ENCODE results near the gene TRIM31.

Gene TRIM31

DNA sequence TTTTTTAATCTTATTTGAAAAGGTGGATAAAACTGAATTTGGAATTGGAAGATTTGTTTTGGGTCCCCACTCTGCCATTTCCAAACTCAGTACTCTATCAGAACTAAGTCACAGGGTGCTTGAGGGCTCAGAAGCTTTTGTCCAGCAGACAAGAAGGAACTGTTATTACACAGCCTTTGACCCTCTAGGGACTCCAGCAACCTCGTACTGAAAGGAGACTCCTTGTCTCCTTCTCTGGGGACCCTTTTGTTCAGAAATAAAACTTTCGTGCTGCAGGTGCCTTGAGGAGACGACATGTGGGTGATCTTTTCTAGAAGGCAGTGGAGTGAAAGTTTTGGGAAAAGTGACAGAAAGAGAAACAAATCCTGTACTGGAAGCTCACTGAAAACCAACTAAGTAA is 59.2 kb downstream of the TRIM31 start:
- DNase-seq (ENCODE audit: low read depth in 2 of 2, low spot score in 1 of 2), result no peak

Data from stimulated activated CD8-positive, alpha-beta memory T cell treated with anti-CD3 and anti-CD28 coated beads, Interleukin-4, amount 100 ng/mL, for 1 hour (primary cell).